K562 (cell line): ENCODE data around the gene KRTAP10-11. TPM values are rescaled to one million over a fixed set of nuclear protein-coding genes. Genes with fewer than 3 reads are reported as not detected.

Experiments
- ATAC-seq: fragments of 200-7000 bp; cut with Tn5 transposase; 3 replicates; pipeline ENCODE4 v1.9.1; 2020; ENCODE audit warnings: moderate library complexity
- BruUV-seq: library from RNA; stranded (reverse); fragments of 400-500 nt; replicated peaks from 2 replicates; lab custom pipeline; 2021; lab: Mats Ljungman, UMichigan
- CTCF ChIA-PET: fragments of 300-600 bp; formaldehyde crosslinking; extraction: SDS; loops from one replicate; lab custom pipeline; 2021; ENCODE audit warnings: low intra/inter-chr PET ratio; lab: Yijun Ruan, JAX
- POLR2A ChIA-PET: fragments of 300-600, 350-650 bp; sonication (Branson Sonifier 250); formaldehyde crosslinking; extraction: SDS; loops from one replicate; lab custom pipeline; 2021; ENCODE audit warnings: antibody characterized with exemption, inconsistent platforms; lab: Yijun Ruan, JAX
- DNase-seq, 4 experiments: peaks; one replicate each; pipeline versions ENCODE4 v3.0.0 to v3.0.0-alpha.2; 2011 to 2018; ENCODE audit warnings: low spot score in 3 of 4, mixed read lengths in 3 of 4; ENCODE audit errors: extremely low read depth in 1 of 4
- FAIRE-seq: peaks from 2 replicates; lab custom pipeline; 2011; peaks lifted over from hg19 to GRCh38; lab: Jason Lieb, UNC
- H2AFZ ChIP-seq: 2 replicates; pipeline ENCODE4 v1.6.0; 2011; ENCODE audit warnings: low read depth, low read length, control low read depth, inconsistent platforms
- H3K27ac ChIP-seq: fragments of 200-600 bp; 3 replicates; pipeline ENCODE4 v1.8.0; 2011; ENCODE audit warnings: low read depth, mild to moderate bottlenecking, control low read depth, inconsistent platforms, low read length, moderate library complexity, mixed read lengths; ENCODE audit errors: extremely low read depth
- H3K27me3 ChIP-seq, 2 experiments: fragments of 300-600 bp in 1 of 2; 2 replicates in 1 of 2; 3 replicates in 1 of 2; pipeline versions ENCODE4 v1.6.0 to v1.8.0; 2011; ENCODE audit warnings: inconsistent platforms in 2 of 2, low read length in 2 of 2, mild to moderate bottlenecking in 1 of 2, mixed read lengths in 1 of 2, moderate library complexity in 1 of 2; ENCODE audit not compliant: control insufficient read depth in 2 of 2, insufficient read depth in 2 of 2
- H3K36me3 ChIP-seq: fragments of 300-600 bp; 3 replicates; pipeline ENCODE4 v1.8.0; 2011; ENCODE audit warnings: mild to moderate bottlenecking, low read length, inconsistent platforms; ENCODE audit not compliant: control insufficient read depth, insufficient read depth
- H3K4me1 ChIP-seq, 2 experiments: fragments of 200-600 bp in 1 of 2; replicated peaks in 1 of 2; 2 replicates in 1 of 2; 3 replicates in 1 of 2; pipeline versions ENCODE4 v1.5.1 to v1.8.0; 2011; ENCODE audit warnings: inconsistent platforms in 2 of 2, low read length in 2 of 2, mild to moderate bottlenecking in 1 of 2, mixed read lengths in 1 of 2, moderate library complexity in 1 of 2; ENCODE audit not compliant: control insufficient read depth in 2 of 2, insufficient read depth in 2 of 2
- H3K4me2 ChIP-seq: 2 replicates; pipeline ENCODE4 v1.6.1; 2011; ENCODE audit warnings: low read length, control low read depth, inconsistent platforms, mixed read lengths; ENCODE audit not compliant: insufficient read depth
- H3K4me3 ChIP-seq: fragments of 200-600 bp; sonication (generic), shearing (Covaris generic); 2 replicates; pipeline ENCODE4 v1.5.1; 2016; ENCODE audit warnings: control low read depth, inconsistent platforms
- H3K79me2 ChIP-seq: fragments of 200-600 bp; 3 replicates; pipeline ENCODE4 v1.8.0; 2011; ENCODE audit warnings: low read length, inconsistent platforms; ENCODE audit not compliant: control insufficient read depth, insufficient read depth
- H3K9ac ChIP-seq, 2 experiments: 2 replicates each; pipeline versions ENCODE4 v1.6.0 to v1.6.1; 2011; ENCODE audit warnings: low read depth in 2 of 2, low read length in 2 of 2, control low read depth in 1 of 2, inconsistent platforms in 1 of 2, mild to moderate bottlenecking in 1 of 2, mixed read lengths in 1 of 2; ENCODE audit not compliant: insufficient read depth in 1 of 2
- H3K9me1 ChIP-seq: one replicate; pipeline ENCODE4 v1.6.0; 2011; ENCODE audit warnings: inconsistent platforms, mild to moderate bottlenecking, low read length, moderate library complexity; ENCODE audit not compliant: control insufficient read depth, insufficient read depth
- H3K9me3 ChIP-seq: replicated peaks from 2 replicates; pipeline ENCODE4 v1.5.1; 2011; ENCODE audit warnings: low read depth, low read length, inconsistent platforms; ENCODE audit not compliant: control insufficient read depth, insufficient read depth
- H4K20me1 ChIP-seq: replicated peaks from 2 replicates; pipeline ENCODE4 v1.6.1; 2011; ENCODE audit warnings: low read length, inconsistent platforms, mixed read lengths; ENCODE audit not compliant: control insufficient read depth, insufficient read depth
- ARID2 ChIP-seq: fragments of 450-650 bp; IDR thresholded peaks from 2 replicates; pipeline ENCODE4 v1.6.1; 2017; ENCODE audit warnings: antibody characterized with exemption, mild to moderate bottlenecking
- BRD4 ChIP-seq: fragments of 200-600 bp; sonication (generic); IDR thresholded peaks from 2 replicates; pipeline ENCODE4 v1.6.1; 2017; ENCODE audit warnings: inconsistent platforms
- C11orf30 ChIP-seq: fragments of 450-650 bp; IDR thresholded peaks from 2 replicates; pipeline ENCODE4 v1.6.1; 2016; ENCODE audit warnings: low read depth, mild to moderate bottlenecking
- CHD4 ChIP-seq: fragments of 200-600 bp; sonication (generic); IDR thresholded peaks from 3 replicates; pipeline ENCODE4 v1.6.1; 2012; ENCODE audit warnings: low read depth, mild to moderate bottlenecking, mixed read lengths, low read length, inconsistent platforms; ENCODE audit not compliant: insufficient read depth, insufficient replicate concordance, poor library complexity, severe bottlenecking
- EWSR1 ChIP-seq: fragments of 450-650 bp; IDR thresholded peaks from 2 replicates; pipeline ENCODE4 v1.6.1; 2018; ENCODE audit warnings: borderline replicate concordance, mild to moderate bottlenecking, low read depth, moderate library complexity; ENCODE audit not compliant: partially characterized antibody
- GTF2A2 ChIP-seq: IDR thresholded peaks from 2 replicates; pipeline ENCODE4 v1.6.1; 2016; ENCODE audit warnings: mild to moderate bottlenecking, missing genetic modification characterization, missing compliant biosample characterization
- GTF2B ChIP-seq: IDR thresholded peaks from 2 replicates; pipeline ENCODE4 v1.6.1; 2011; ENCODE audit not compliant: insufficient read length; ENCODE audit errors: extremely low read depth
- ILF3 ChIP-seq: fragments of 450-650 bp; IDR thresholded peaks from 2 replicates; pipeline ENCODE4 v1.6.1; 2018; ENCODE audit warnings: antibody characterized with exemption, mild to moderate bottlenecking, moderate library complexity, borderline replicate concordance
- NR2F6 ChIP-seq: fragments of 450-650 bp; formaldehyde crosslinking; IDR thresholded peaks from 2 replicates; pipeline ENCODE4 v1.4.0; 2020; ENCODE audit warnings: mild to moderate bottlenecking
- SMARCA4 ChIP-seq: fragments of 450-650 bp; IDR thresholded peaks from 2 replicates; pipeline ENCODE4 v1.6.1; 2016
- SREBF1 ChIP-seq: fragments of 150-350 bp; IDR thresholded peaks from 2 replicates; pipeline ENCODE4 v1.6.1; 2014; ENCODE audit warnings: antibody characterized with exemption, low read depth, low read length, borderline replicate concordance
- TFAP4 ChIP-seq: sonication (generic); formaldehyde crosslinking; IDR thresholded peaks from 2 replicates; pipeline ENCODE4 v1.8.0; 2022; ENCODE audit warnings: missing genetic modification reagents, mild to moderate bottlenecking, moderate library complexity, borderline replicate concordance
- ZKSCAN3 ChIP-seq: fragments of 250-450 bp; sonication (Bioruptor Pico); IDR thresholded peaks from 2 replicates; pipeline ENCODE4 v1.4.0; 2020
- ZNF12 ChIP-seq: sonication (generic); formaldehyde crosslinking; IDR thresholded peaks from 2 replicates; pipeline ENCODE4 v1.4.0; 2020; ENCODE audit warnings: mild to moderate bottlenecking, missing genetic modification reagents
- ZNF3 ChIP-seq: fragments of 250-450 bp; sonication (Bioruptor Pico); IDR thresholded peaks from 2 replicates; pipeline ENCODE4 v1.5.0; 2021; ENCODE audit warnings: mild to moderate bottlenecking, moderate library complexity
- ZNF830 ChIP-seq: fragments of 250-450 bp; sonication (Bioruptor Pico); IDR thresholded peaks from 2 replicates; pipeline ENCODE4 v1.5.0; 2021; ENCODE audit warnings: mild to moderate bottlenecking
- WGBS: fragments of 100-300 bp; shearing (Covaris generic); methylation state at CpG from one replicate; pipeline ENCODE4 v1.1.6; 2016; ENCODE audit warnings: low coverage, mixed read lengths; ENCODE audit not compliant: insufficient coverage; ENCODE audit errors: missing lambda C conversion rate; 5-methylcytosine and 5-hydroxymethylcytosine counted together
- in situ Hi-C: fragments of 300-500 bp; cut with MboI; formaldehyde crosslinking; loops from 4 replicates; pipeline ENCODE4 v1.15.0; 2018; ENCODE audit warnings: inconsistent platforms, mixed read lengths
- intact Hi-C: fragments of 100-400 bp; cut with micrococcal nuclease; formaldehyde crosslinking; loops from 2 replicates; pipeline ENCODE4 v1.14.2; 2022
- polyA plus RNA-seq, 8 experiments: library from polyadenylated mRNA; depleted of rRNA in 4 of 8; stranded (reverse) in 5 of 8; unstranded in 3 of 8; fragments of >200 nt; fragmentation: Nextera tagmentation in 2 of 8; fragmentation: Illumina TruSeq in 1 of 8; extraction: Ambion mirVana in 2 of 8; extraction: Trizol in 1 of 8; gene quantifications; 2 replicates each; pipeline versions ENCODE4 v1.2.1 to v1.2.3, GENCODE V29; 2011 to 2014; ENCODE audit warnings: inconsistent platforms in 1 of 8, missing spikeins in 1 of 8
- total RNA-seq, 7 experiments: library from RNA; depleted of rRNA in 6 of 7; stranded (reverse); fragments of >200 nt in 6 of 7; fragmentation: Illumina TruSeq in 2 of 7; extraction: Trizol in 2 of 7; gene quantifications; 2 replicates each; pipeline versions ENCODE4 v1.2.1 to v1.2.3, GENCODE V29; 2011 to 2021; ENCODE audit warnings: low replicate concordance in 1 of 7
- TF ChIP-seq, protein P1 (sequence below): fragments of 450-650 bp; IDR thresholded peaks from 2 replicates; pipeline ENCODE4 v1.6.1; 2016; ENCODE audit warnings: missing biosample characterization, missing genetic modification characterization

The KRTAP10-11 gene
- total and polyA plus RNA-seq, 9 of the 15 experiments (the other 6 are each of a cell fraction or from before 2014, with no cell fraction given): not detected

DNA sequence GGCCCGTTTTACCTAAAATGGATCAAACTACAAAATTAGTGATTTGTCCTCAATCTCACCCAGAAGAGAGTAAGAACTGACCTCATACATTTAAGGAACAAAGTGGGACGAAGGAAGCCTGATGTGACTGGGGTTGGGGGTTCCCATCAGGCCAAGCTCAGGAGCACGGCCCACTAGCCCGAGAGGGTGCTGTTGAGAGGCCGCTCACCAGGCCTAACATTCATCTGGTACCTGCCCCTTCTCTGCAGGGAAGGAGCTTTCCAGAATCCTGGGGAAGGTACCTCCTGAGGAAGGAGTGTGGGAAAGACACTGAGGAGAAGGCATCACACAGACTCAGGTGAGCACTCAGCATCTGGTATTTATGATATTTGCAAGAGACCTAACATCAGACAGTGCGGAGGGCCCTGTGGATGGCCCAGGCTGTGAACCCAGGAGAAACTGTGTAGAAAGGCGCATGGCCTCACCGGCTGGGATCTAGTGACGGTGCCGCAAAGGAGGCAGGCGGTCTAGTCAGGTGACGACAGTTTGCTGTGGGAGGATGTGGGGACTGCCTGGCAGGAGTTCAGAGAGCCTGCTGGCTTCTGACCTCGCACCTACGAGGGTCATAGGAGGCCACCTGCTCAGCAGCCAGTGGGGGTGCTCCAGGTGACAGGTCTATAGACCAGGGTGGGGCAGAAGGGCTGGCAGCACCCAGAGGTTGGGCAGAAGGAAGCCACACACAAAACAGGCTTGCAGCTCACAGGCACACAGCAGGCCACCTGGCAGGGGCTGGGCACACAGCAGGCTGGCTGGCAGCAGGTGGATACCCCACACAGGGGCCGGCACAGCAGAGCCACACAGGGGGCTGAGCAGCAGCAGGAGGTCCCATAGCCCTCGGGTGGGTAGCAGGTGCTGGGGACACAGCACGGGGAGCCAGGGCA is 7.7 kb downstream of the KRTAP10-11 start:
- no TSS peak for BruUV-seq
- no peak overlapping the region for H3K27ac ChIP-seq
- DNase-seq (no peak), FAIRE-seq (no peak), ATAC-seq (no peak)
- H3K9me3 ChIP-seq: no peaks in the 10 kb centered on the region
- H3K4me2 ChIP-seq: no peak overlapping the region
- H3K4me3 ChIP-seq: no peak overlapping the region
- H3K9ac ChIP-seq: no peak overlapping the region
- no peaks in the 10 kb centered on the region for H3K9me1 ChIP-seq
- WGBS: 2% methylated on average over 17 of the region's 17 CpGs
- H3K79me2 ChIP-seq: no peaks in the 10 kb centered on the region
- TF ChIP-seq SMARCA4 (no peak), ZNF3 (no peak), ZNF830 (CRISPR knock-in tag) (no peak), TFAP4 (CRISPR knock-in tag) (no peak), SREBF1 (no peak), GTF2B (no peak), ZNF12 (CRISPR knock-in tag) (no peak), CHD4 (no peak), NR2F6 (CRISPR knock-in tag) (no peak), EWSR1 (no peak), GTF2A2 (tag) (no peak), ILF3 (no peak), BRD4 (no peak), ZKSCAN3 (CRISPR knock-in tag) (no peak), C11orf30 (no peak), ARID2 (no peak)
- TF ChIP-seq, protein P1, sequence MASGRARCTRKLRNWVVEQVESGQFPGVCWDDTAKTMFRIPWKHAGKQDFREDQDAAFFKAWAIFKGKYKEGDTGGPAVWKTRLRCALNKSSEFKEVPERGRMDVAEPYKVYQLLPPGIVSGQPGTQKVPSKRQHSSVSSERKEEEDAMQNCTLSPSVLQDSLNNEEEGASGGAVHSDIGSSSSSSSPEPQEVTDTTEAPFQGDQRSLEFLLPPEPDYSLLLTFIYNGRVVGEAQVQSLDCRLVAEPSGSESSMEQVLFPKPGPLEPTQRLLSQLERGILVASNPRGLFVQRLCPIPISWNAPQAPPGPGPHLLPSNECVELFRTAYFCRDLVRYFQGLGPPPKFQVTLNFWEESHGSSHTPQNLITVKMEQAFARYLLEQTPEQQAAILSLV (tag): no peak
- ChIA-PET POLR2A (interaction anchor here (0.8 to 1.2 kb wide), 2 partner anchors 10 to 89 kb away, joined by 3 read pairs; no protein-coding TSS in a partner anchor), CTCF (no interaction called here)
- in situ Hi-C loops (no loop called here), intact Hi-C loops (no loop called here)
- peaks cover 13 to 60% of the 10 kb centered on the region in 2 experiments; a peak in 4 of 5 replicates for H3K27me3 ChIP-seq
- no peak overlapping the region for H2AFZ ChIP-seq
- no peaks in the 10 kb centered on the region for H3K36me3 ChIP-seq
- peaks cover 0 to 8% of the 10 kb centered on the region in 2 experiments; a peak in 2 of 5 replicates for H3K4me1 ChIP-seq
- H4K20me1 ChIP-seq: no peaks in the 10 kb centered on the region
